ENCODE results near the gene RDM1. TPM values are rescaled to one million over a fixed set of nuclear protein-coding genes. Genes with fewer than 3 reads are reported as not detected.

Gene RDM1
- 2.2 to 3.3 TPM (median 2.6 TPM) in 5 replicates for total RNA-seq (2022; extraction: Qiagen RNA extraction)

GRCh38 chr17:35930211-35931065 lies at the start of gene RDM1:
Gene RDM1 (minus strand): TSS chr17:35930773. CDS start chr17:35930727, 46 bp downstream.

GRCh38 chr17:35943537-35943936 lies 13.0 kb upstream of the RDM1 start, which contains the start of gene LYZL6:
Gene LYZL6 (minus strand): TSS chr17:35943713. CDS start chr17:35939356, 4,357 bp downstream.

GRCh38 chr17:35879773-35880654 lies 50.6 kb downstream of the RDM1 start, which contains the start of gene CCL5:
Gene CCL5 (minus strand): TSS chr17:35880360.

GRCh38 chr17:35868737-35869136 lies 61.8 kb downstream of the RDM1 start, which contains the start of gene HEATR9:
Gene HEATR9 (minus strand): TSS chr17:35868891. CDS start chr17:35868742, 149 bp downstream.

Other genes with a start within 250 kb of the RDM1 start
- gene RASL10B, start 199.1 kb downstream of the RDM1 start, total RNA-seq (2022; extraction: Qiagen RNA extraction) = 0.15 to 0.37 TPM (median 0.20 TPM) in 5 replicates
- gene GAS2L2, start 177.5 kb downstream of the RDM1 start, total RNA-seq (2022; extraction: Qiagen RNA extraction) = 0.11 to 0.14 TPM (median 0.12 TPM) in 4 of 5 replicates, not detected in the other
- 0.17 to 0.40 TPM (median 0.33 TPM) in 5 replicates for gene C17orf50, start 169.9 kb downstream of the RDM1 start, total RNA-seq (2022; extraction: Qiagen RNA extraction)
- 4.9 to 8.8 TPM (median 7.5 TPM) in 5 replicates for gene MMP28, start 135.1 kb downstream of the RDM1 start, total RNA-seq (2022; extraction: Qiagen RNA extraction)
- 206 to 236 TPM (median 230 TPM) in 5 replicates for gene TAF15, start 121.3 kb downstream of the RDM1 start, total RNA-seq (2022; extraction: Qiagen RNA extraction)
- gene HEATR9, start 61.9 kb downstream of the RDM1 start, total RNA-seq (2022; extraction: Qiagen RNA extraction) = not detected in 5 replicates
- gene CCL5, start 50.4 kb downstream of the RDM1 start, total RNA-seq (2022; extraction: Qiagen RNA extraction) = 0.80 to 1.7 TPM (median 1.2 TPM) in 5 replicates
- not detected in 5 replicates for gene LYZL6, start 12.9 kb upstream of the RDM1 start, total RNA-seq (2022; extraction: Qiagen RNA extraction)
- not detected in 5 replicates for gene CCL16, start 50.7 kb upstream of the RDM1 start, total RNA-seq (2022; extraction: Qiagen RNA extraction)
- gene CCL14, start 56.0 kb upstream of the RDM1 start, total RNA-seq (2022; extraction: Qiagen RNA extraction) = not detected in 5 replicates
- gene CCL15, start 70.8 kb upstream of the RDM1 start, total RNA-seq (2022; extraction: Qiagen RNA extraction) = 0.13 TPM in 1 of 5 replicates, not detected in the others
- not detected in 5 replicates for gene CCL23, start 87.2 kb upstream of the RDM1 start, total RNA-seq (2022; extraction: Qiagen RNA extraction)
- 0.10 TPM in 1 of 5 replicates, not detected in the others for gene CCL18, start 133.5 kb upstream of the RDM1 start, total RNA-seq (2022; extraction: Qiagen RNA extraction)
- not detected in 5 replicates for gene CCL3, start 159.4 kb upstream of the RDM1 start, total RNA-seq (2022; extraction: Qiagen RNA extraction)
- gene CCL4, start 173.1 kb upstream of the RDM1 start, total RNA-seq (2022; extraction: Qiagen RNA extraction) = 0.29 TPM in 1 of 5 replicates, not detected in the others
- gene TBC1D3B, start 245.9 kb upstream of the RDM1 start, total RNA-seq (2022; extraction: Qiagen RNA extraction) = 1.1 to 4.4 TPM (median 2.6 TPM) in 5 replicates